Spleen (tissue), 11 donors: Measurements from ENCODE around the gene MCTP1. TPM values are rescaled to one million over a fixed set of nuclear protein-coding genes. Genes with fewer than 3 reads are reported as not detected.
A peak's percentile ranks its signal among the peaks of the same experiment; 100 is the strongest.

ENCODE experiments used
- DNase-seq: peaks from one replicate; pipeline ENCODE4 v3.0.0-alpha.2; 2020
- H3K27ac ChIP-seq, 8 donors: fragments of 200-600 bp; sonication (generic) in 7 of 8; 1 replicate in 4 of 8; 2 replicates in 4 of 8; pipeline versions ENCODE4 v1.5.0 to v1.8.0; 2016 to 2021; ENCODE audit warnings: inconsistent platforms in 4 of 8, mild to moderate bottlenecking in 4 of 8, moderate library complexity in 1 of 8
- H3K27me3 ChIP-seq, 7 donors: fragments of 200-600 bp; sonication (generic) in 6 of 7; replicated peaks in 1 of 7; 1 replicate in 4 of 7; 2 replicates in 3 of 7; pipeline versions ENCODE4 v1.5.0 to v1.8.0; 2016 to 2021; ENCODE audit warnings: inconsistent platforms in 3 of 7, mild to moderate bottlenecking in 1 of 7
- H3K36me3 ChIP-seq, 6 donors: fragments of 200-600 bp; sonication (generic) in 5 of 6; 1 replicate in 4 of 6; 2 replicates in 2 of 6; pipeline versions ENCODE4 v1.5.0 to v1.8.0; 2016 to 2021; ENCODE audit warnings: inconsistent platforms in 2 of 6
- H3K4me1 ChIP-seq, 6 donors: fragments of 200-600 bp; sonication (generic) in 5 of 6; 1 replicate in 3 of 6; 2 replicates in 3 of 6; pipeline versions ENCODE4 v1.5.0 to v1.8.0; 2016 to 2021; ENCODE audit warnings: inconsistent platforms in 3 of 6
- H3K4me3 ChIP-seq, 8 donors: fragments of 200-600 bp; sonication (generic) in 7 of 8; 1 replicate in 4 of 8; 2 replicates in 4 of 8; pipeline versions ENCODE4 v1.5.0 to v1.8.0; 2016 to 2021; ENCODE audit warnings: inconsistent platforms in 4 of 8, mild to moderate bottlenecking in 4 of 8, moderate library complexity in 2 of 8
- H3K9me3 ChIP-seq, 8 donors: fragments of 200-600 bp; sonication (generic) in 7 of 8; 1 replicate in 4 of 8; 2 replicates in 4 of 8; pipeline versions ENCODE4 v1.5.0 to v1.8.0; 2016 to 2021; ENCODE audit warnings: inconsistent platforms in 4 of 8
- CTCF ChIP-seq, 11 experiments: fragments of 200-600 bp in 7 of 11; fragments of 450-650 bp in 4 of 11; sonication (generic) in 4 of 11; IDR thresholded peaks in 8 of 11; conservative IDR thresholded peaks in 3 of 11; 1 replicate in 7 of 11; 2 replicates in 4 of 11; pipeline versions ENCODE4 v1.4.0 to v1.8.0; 2016 to 2021; ENCODE audit warnings: antibody characterized with exemption in 11 of 11, inconsistent platforms in 4 of 11, mild to moderate bottlenecking in 1 of 11
- POLR2A ChIP-seq, 3 donors: fragments of 450-650 bp; IDR thresholded peaks; one replicate each; pipeline ENCODE4 v1.5.1; 2017; ENCODE audit warnings: antibody characterized with exemption in 3 of 3, mild to moderate bottlenecking in 1 of 3
- POLR2AphosphoS5 ChIP-seq, 3 donors: sonication (generic); formaldehyde crosslinking; IDR thresholded peaks; one replicate each; pipeline ENCODE4 v1.5.1; 2017; ENCODE audit warnings: antibody characterized with exemption in 3 of 3
- WGBS, 5 donors: extraction: QIAGEN DNeasy Blood & Tissue Kit in 3 of 5; methylation state at CpG; one replicate each; pipeline versions ENCODE4 v1.1.5 to v1.1.7; 2013 to 2018; 5-methylcytosine and 5-hydroxymethylcytosine counted together
- intact Hi-C: fragments of 100-400 bp; cut with DNase I; formaldehyde crosslinking; loops from one replicate; pipeline ENCODE4 v1.15.0; 2023; ENCODE audit warnings: low total_unique reads
- polyA plus RNA-seq, 3 donors: library from polyadenylated mRNA; stranded (reverse); fragments of 200-250 nt; gene quantifications; one replicate each; pipeline ENCODE4 v1.2.1, GENCODE V29; 2013
- total RNA-seq, 7 donors: library from RNA; depleted of rRNA in 3 of 7; stranded (reverse); fragments of >200 nt in 3 of 7; fragmentation: NEBNext Ultra II Directional in 4 of 7; extraction: Animal tissue kit (Norgen Biotek cat#: 25700) in 4 of 7; gene quantifications; one replicate each; pipeline versions ENCODE4 v1.1.0 to v1.2.1, GENCODE V29; 2016 to 2021
- donor health status: healthy with polysubstance abuse.
- donor health status: DM: no; HTN: no; CAD: no; lungs with moderate emphysema.
- donor health status: DM: no; HTN: no; CAD: no.
- donor health status: Bipolar disorder and iron deficiency.
- donor health status: healthy.
- donor health status: DM: no; HTN: no; CAD: no.
- donor health status: DM: yes; HTN: yes; CAD: no.

The MCTP1 gene
- total and polyA plus RNA-seq, 10 donors, result 1.2 to 57.2 (median 29.4) TPM

GRCh38 chr5:95296291-95296690, 11.4 kb upstream of the MCTP1 start:
- no peaks in the 10 kb centered on the region for H3K9me3 ChIP-seq
- H3K4me3 ChIP-seq, result no peak overlapping the region
- 81 to 92% (median 88%) methylated on average over 2 of the region's 2 CpGs for WGBS, 5 donors
- intact Hi-C loops, result no loop called here
- no peak overlapping the region for H3K27ac ChIP-seq
- no peaks in the 10 kb centered on the region for H3K36me3 ChIP-seq
- no peak for TF ChIP-seq POLR2A (IDR thresholded peaks at IDR 0.05)
- TF ChIP-seq CTCF (IDR thresholded peaks at IDR 0.05 in 8 of 11, conservative IDR thresholded peaks at IDR 0.05 in 3 of 11), result no peak
- no peak for TF ChIP-seq POLR2AphosphoS5 (IDR thresholded peaks at IDR 0.05)
- H3K27me3 ChIP-seq, result peaks cover 0 to 10% (median 0%) of the 10 kb centered on the region in 7 donors
- no peaks in the 10 kb centered on the region for H3K4me1 ChIP-seq
- DNase-seq, result no peak

- TF ChIP-seq CTCF (IDR thresholded peaks at IDR 0.05 in 8 of 11, conservative IDR thresholded peaks at IDR 0.05 in 3 of 11), result no peak
- no peak for TF ChIP-seq POLR2AphosphoS5 (IDR thresholded peaks at IDR 0.05)
- TF ChIP-seq POLR2A (IDR thresholded peaks at IDR 0.05), result no peak
- Histone ChIP-seq H3K4me3 (peak overlapping the region in 7 of 8 donors; percentile 47 to 78 (median 59)), H3K36me3 (no peaks in the 10 kb centered on the region), H3K4me1 (peaks cover 12 to 27% (median 26%) of the 10 kb centered on the region in 6 donors), H3K9me3 (no peaks in the 10 kb centered on the region), H3K27me3 (peaks cover 0 to 93% (median 67%) of the 10 kb centered on the region in 7 donors), H3K27ac (no peak overlapping the region)
- WGBS, 5 donors, result 6 to 10% (median 8%) methylated on average over 13 of the region's 13 CpGs
- intact Hi-C loops, result no loop called here
- no peak for DNase-seq
Observed at GRCh38 chr5:95285409-95285755, 488 bp upstream of the MCTP1 start.

GRCh38 chr5:95283761-95284571, 928 bp downstream of the MCTP1 start:
- H3K27me3 ChIP-seq, result peaks cover 0 to 90% (median 61%) of the 10 kb centered on the region in 7 donors
- peak overlapping the region; percentile 46 to 78 (median 58) for H3K4me3 ChIP-seq
- peak in 6 of 11 experiments; percentile 18 to 46 (median 34) for TF ChIP-seq CTCF (IDR thresholded peaks at IDR 0.05 in 8 of 11, conservative IDR thresholded peaks at IDR 0.05 in 3 of 11)
- TF ChIP-seq POLR2AphosphoS5 (IDR thresholded peaks at IDR 0.05), result peak in 1 of 3 donors; percentile 33
- no peak for TF ChIP-seq POLR2A (IDR thresholded peaks at IDR 0.05)
- H3K4me1 ChIP-seq, result peaks cover 12 to 27% (median 26%) of the 10 kb centered on the region in 6 donors
- no peaks in the 10 kb centered on the region for H3K36me3 ChIP-seq
- H3K27ac ChIP-seq, result no peak overlapping the region
- H3K9me3 ChIP-seq, result no peaks in the 10 kb centered on the region
- intact Hi-C loops, result no loop called here
- DNase-seq, result peak; percentile 85
- 1 to 2% (median 2%) methylated on average over 37 to 89 of the region's 89 CpGs for WGBS, 5 donors

GRCh38 chr5:95283022-95283615, 1.8 kb downstream of the MCTP1 start:
- 24 to 31% (median 27%) methylated on average over 10 of the region's 10 CpGs for WGBS, 5 donors
- Histone ChIP-seq H3K27ac (no peak overlapping the region), H3K4me3 (peak overlapping the region in 6 of 8 donors; percentile 47 to 78 (median 58)), H3K4me1 (peaks cover 12 to 27% (median 26%) of the 10 kb centered on the region in 6 donors), H3K36me3 (no peaks in the 10 kb centered on the region), H3K27me3 (peaks cover 0 to 90% (median 61%) of the 10 kb centered on the region in 7 donors), H3K9me3 (no peaks in the 10 kb centered on the region)
- no peak for DNase-seq
- TF ChIP-seq CTCF (IDR thresholded peaks at IDR 0.05 in 8 of 11, conservative IDR thresholded peaks at IDR 0.05 in 3 of 11) (no peak), POLR2AphosphoS5 (IDR thresholded peaks at IDR 0.05) (no peak), POLR2A (IDR thresholded peaks at IDR 0.05) (no peak)
- intact Hi-C loops, result no loop called here
